Measurements from ENCODE around the gene JAKMIP1. TPM values are rescaled to one million over a fixed set of nuclear protein-coding genes. Genes with fewer than 3 reads are reported as not detected.

Gene JAKMIP1
- total RNA-seq, 1 experiment from 2014 or later: not detected

DNA sequence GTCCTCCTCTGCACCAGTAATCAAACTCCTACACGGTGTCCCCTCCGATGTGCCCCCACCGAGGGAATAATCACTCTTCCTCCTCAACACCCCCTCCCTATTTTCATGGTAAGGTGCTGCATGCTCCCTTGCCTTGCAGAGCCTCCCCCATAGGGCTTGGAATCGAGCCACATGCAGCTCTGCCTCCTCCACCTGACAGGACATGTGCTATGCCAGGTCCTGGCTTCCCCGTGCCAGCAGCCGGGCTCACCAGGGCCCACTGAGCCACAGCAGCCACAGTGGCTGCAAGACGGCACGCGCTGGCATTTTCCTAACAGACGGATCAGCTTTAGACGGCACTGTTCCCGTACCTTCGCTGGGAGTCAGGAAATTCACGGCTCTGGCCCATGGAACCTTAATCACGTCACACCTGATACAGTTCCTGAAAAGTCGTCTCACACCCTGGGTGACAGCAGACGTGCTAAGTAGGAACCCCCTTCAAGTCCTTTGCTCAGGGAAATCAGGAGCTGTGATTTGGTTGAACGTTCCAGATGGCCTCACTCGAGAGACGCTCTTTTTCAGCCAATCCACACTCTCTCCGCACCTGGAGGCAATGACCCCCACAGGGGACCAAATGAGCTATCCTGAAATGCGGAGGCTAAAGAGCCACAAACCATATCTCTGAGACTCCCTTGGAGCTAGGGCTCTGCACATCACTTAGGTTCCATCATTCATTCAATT, 63.2 kb downstream of the JAKMIP1 start:
- no peak for ATAC-seq
- CTCF ChIA-PET: no interaction called here
- no peak for TF ChIP-seq ELF1 (IDR thresholded peaks at IDR 0.05; ENCODE audit: borderline replicate concordance, low read depth)
- TF ChIP-seq TCF7L2 (IDR thresholded peaks at IDR 0.05; ENCODE audit: borderline replicate concordance, extremely low read depth, insufficient read depth, insufficient read length): no peak
- no peak for TF ChIP-seq SRF (IDR thresholded peaks at IDR 0.05; ENCODE audit: low read depth)
- TF ChIP-seq SIN3A (IDR thresholded peaks at IDR 0.05; ENCODE audit: low read depth): no peak
- no peak for TF ChIP-seq SP1 (IDR thresholded peaks at IDR 0.05; ENCODE audit: low read depth)
- no peak for TF ChIP-seq ZNF274 (IDR thresholded peaks at IDR 0.05; ENCODE audit: low read depth, low read length)
- TF ChIP-seq, protein P1, sequence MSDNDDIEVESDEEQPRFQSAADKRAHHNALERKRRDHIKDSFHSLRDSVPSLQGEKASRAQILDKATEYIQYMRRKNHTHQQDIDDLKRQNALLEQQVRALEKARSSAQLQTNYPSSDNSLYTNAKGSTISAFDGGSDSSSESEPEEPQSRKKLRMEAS (IDR thresholded peaks at IDR 0.05): no peak
- no peak for TF ChIP-seq FOSL1 (IDR thresholded peaks at IDR 0.05; ENCODE audit: low read depth)
- no peak for TF ChIP-seq CBX3 (IDR thresholded peaks at IDR 0.05; ENCODE audit: low read depth)
- no peak for TF ChIP-seq CEBPB (IDR thresholded peaks at IDR 0.05; ENCODE audit: low read depth)
- TF ChIP-seq, protein P2, sequence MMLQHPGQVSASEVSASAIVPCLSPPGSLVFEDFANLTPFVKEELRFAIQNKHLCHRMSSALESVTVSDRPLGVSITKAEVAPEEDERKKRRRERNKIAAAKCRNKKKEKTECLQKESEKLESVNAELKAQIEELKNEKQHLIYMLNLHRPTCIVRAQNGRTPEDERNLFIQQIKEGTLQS (IDR thresholded peaks at IDR 0.05): no peak
- TF ChIP-seq POLR2A (IDR thresholded peaks at IDR 0.05; ENCODE audit: borderline replicate concordance, extremely low read depth, insufficient read depth, insufficient read length): no peak
- TF ChIP-seq EZH2phosphoT487 (IDR thresholded peaks at IDR 0.05; ENCODE audit: borderline replicate concordance): no peak
- no peak for TF ChIP-seq EGR1 (IDR thresholded peaks at IDR 0.05; ENCODE audit: low read depth)
- no peak for TF ChIP-seq POLR2AphosphoS5 (IDR thresholded peaks at IDR 0.05; ENCODE audit: low read depth, low read length)

More for the DNA sequence above, 63.2 kb downstream of the JAKMIP1 start:
- H3K9ac ChIP-seq (ENCODE audit: low read length): no peak overlapping the region
- H3K9me3 ChIP-seq (ENCODE audit: control insufficient read depth in 1 of 2, insufficient read depth in 1 of 2, low read depth in 1 of 2, low read length in 2 of 2): no peaks in the 10 kb centered on the region
- BruUV-seq (replicated peaks): no TSS peak
- H4K20me1 ChIP-seq (ENCODE audit: insufficient read depth): no peaks in the 10 kb centered on the region
- no peaks in the 10 kb centered on the region for H3K79me2 ChIP-seq (ENCODE audit: insufficient read depth, low read length)
- H3K9me2 ChIP-seq (ENCODE audit: insufficient read depth): no peaks in the 10 kb centered on the region
- no peak for DNase-seq (ENCODE audit: low read depth, low spot score)
- ChIA-PET RAD21 (ENCODE audit: low non-redundant PET in 1 of 2, low total read pairs in 2 of 2, uncharacterized antibody in 2 of 2, unreplicated experiment in 2 of 2) (no interaction called here), POLR2A (no interaction called here)
- no peak overlapping the region for H3K27ac ChIP-seq (ENCODE audit: low read depth, low read length)
- H3K4me2 ChIP-seq (ENCODE audit: low read length): no peak overlapping the region
- H3K4me1 ChIP-seq (ENCODE audit: control insufficient read depth in 1 of 2, insufficient read depth in 2 of 2, low read length in 2 of 2): no peaks in the 10 kb centered on the region
- no peaks in the 10 kb centered on the region for H3K36me3 ChIP-seq (ENCODE audit: control insufficient read depth in 1 of 2, insufficient read depth in 2 of 2, low read length in 2 of 2)
- H3K27me3 ChIP-seq (ENCODE audit: insufficient read depth, low read length): no peaks in the 10 kb centered on the region
- intact Hi-C loops (cut with micrococcal nuclease): no loop called here
- no peak overlapping the region for H3K4me3 ChIP-seq (replicated peaks in 1 of 2; ENCODE audit: low read depth in 1 of 2, low read length in 2 of 2)
- H2AFZ ChIP-seq (ENCODE audit: low read depth, low read length, poor library complexity, severe bottlenecking): no peak overlapping the region
